OCI-LY1 (cell line): Measurements from ENCODE around the gene PNPLA6.

Source experiments
- H2AFZ ChIP-seq: fragments of 200-600 bp; sonication (generic), shearing (Covaris generic); 2 replicates; pipeline ENCODE4 v1.6.0; 2014; ENCODE audit warnings: antibody characterized with exemption, mild to moderate bottlenecking, low read length
- H3F3A ChIP-seq: fragments of 200-600 bp; sonication (generic), shearing (Covaris generic); 2 replicates; pipeline ENCODE4 v1.6.0; 2014; ENCODE audit warnings: mild to moderate bottlenecking, antibody characterized with exemption, low read length, moderate library complexity; ENCODE audit not compliant: insufficient read depth
- H3K27ac ChIP-seq: fragments of 200-600 bp; sonication (generic); 2 replicates; pipeline ENCODE4 v1.5.1; 2014; ENCODE audit warnings: low read length, mixed run types, mild to moderate bottlenecking, low read depth; ENCODE audit not compliant: poor library complexity, severe bottlenecking
- H3K27me3 ChIP-seq: fragments of 200-600 bp; sonication (generic); 2 replicates; pipeline ENCODE4 v1.6.0; 2014; ENCODE audit warnings: antibody characterized with exemption, mild to moderate bottlenecking, low read length, moderate library complexity; ENCODE audit not compliant: insufficient read depth
- H3K36me3 ChIP-seq: fragments of 200-600 bp; sonication (generic); 2 replicates; pipeline ENCODE4 v1.6.1; 2014; ENCODE audit warnings: mild to moderate bottlenecking, antibody characterized with exemption, low read length, moderate library complexity, mixed read lengths; ENCODE audit not compliant: insufficient read depth
- H3K4me1 ChIP-seq: fragments of 200-600 bp; sonication (generic); 2 replicates; pipeline ENCODE4 v1.5.1; 2014; ENCODE audit warnings: mild to moderate bottlenecking, low read length, moderate library complexity; ENCODE audit not compliant: insufficient read depth, severe bottlenecking
- H3K4me2 ChIP-seq: fragments of 200-600 bp; sonication (generic), shearing (Covaris generic); 2 replicates; pipeline ENCODE4 v1.6.1; 2014; ENCODE audit warnings: low read length
- H3K4me3 ChIP-seq: fragments of 200-600 bp; sonication (generic); 2 replicates; pipeline ENCODE4 v1.5.1; 2014; ENCODE audit warnings: low read length, low read depth, mild to moderate bottlenecking, mixed read lengths; ENCODE audit not compliant: poor library complexity, severe bottlenecking
- H3K79me2 ChIP-seq: fragments of 200-600 bp; shearing (Covaris generic); 2 replicates; pipeline ENCODE4 v1.6.1; 2016; ENCODE audit warnings: mixed run types, low read length, mixed read lengths; ENCODE audit not compliant: insufficient read depth
- H3K9ac ChIP-seq: fragments of 200-600 bp; sonication (generic), shearing (Covaris generic); 2 replicates; pipeline ENCODE4 v1.6.1; 2014; ENCODE audit warnings: mild to moderate bottlenecking, low read length, mixed read lengths
- H3K9me2 ChIP-seq: fragments of 200-600 bp; sonication (generic), shearing (Covaris generic); 2 replicates; pipeline ENCODE4 v1.6.1; 2014; ENCODE audit warnings: low read depth, mild to moderate bottlenecking, low read length, mixed read lengths
- H3K9me3 ChIP-seq: fragments of 200-600 bp; shearing (Covaris generic); 2 replicates; pipeline ENCODE4 v1.6.1; 2014; ENCODE audit warnings: low read length, mixed read lengths
- H4K20me1 ChIP-seq: fragments of 200-600 bp; sonication (generic), shearing (Covaris generic); 2 replicates; pipeline ENCODE4 v1.6.0; 2016; ENCODE audit warnings: mild to moderate bottlenecking, low read length; ENCODE audit not compliant: insufficient read depth
- CTCF ChIP-seq: fragments of 200-600 bp; sonication (generic), shearing (Covaris generic); IDR thresholded peaks from 2 replicates; pipeline ENCODE4 v1.5.1; 2017; ENCODE audit warnings: mild to moderate bottlenecking, antibody characterized with exemption, low read length, moderate library complexity, mixed read lengths
- EZH2 ChIP-seq: fragments of 200-600 bp; sonication (generic), shearing (Covaris generic); IDR thresholded peaks from 2 replicates; pipeline ENCODE4 v1.8.0; 2017; ENCODE audit warnings: borderline replicate concordance, mixed run types, mild to moderate bottlenecking, antibody characterized with exemption, low read length, moderate library complexity, mixed read lengths

Gene PNPLA6

GRCh38 chr19:7607874-7608560 is 72.5 kb downstream of the PNPLA6 start:
- Histone ChIP-seq H3K27me3 (no peaks in the 10 kb centered on the region), H3K36me3 (no peaks in the 10 kb centered on the region)

GRCh38 chr19:7610491-7611240 is 75.1 kb downstream of the PNPLA6 start:
- no peak for TF ChIP-seq EZH2
- TF ChIP-seq CTCF = no peak
- no peaks in the 10 kb centered on the region for H3K4me1 ChIP-seq
- no peaks in the 10 kb centered on the region for H4K20me1 ChIP-seq
- H2AFZ ChIP-seq = no peak overlapping the region
- H3K36me3 ChIP-seq = no peaks in the 10 kb centered on the region
- no peak overlapping the region for H3K9ac ChIP-seq
- H3K79me2 ChIP-seq = no peaks in the 10 kb centered on the region
- no peaks in the 10 kb centered on the region for H3K9me3 ChIP-seq
- H3K27ac ChIP-seq = no peak overlapping the region
- no peaks in the 10 kb centered on the region for H3F3A ChIP-seq
- H3K4me3 ChIP-seq = no peak overlapping the region
- no peak overlapping the region for H3K4me2 ChIP-seq
- H3K9me2 ChIP-seq = no peaks in the 10 kb centered on the region
- no peaks in the 10 kb centered on the region for H3K27me3 ChIP-seq

More at GRCh38 chr19:7607874-7608560, 72.5 kb downstream of the PNPLA6 start:
- Histone ChIP-seq H3K4me2 (no peak overlapping the region), H3F3A (no peaks in the 10 kb centered on the region), H3K9ac (no peak overlapping the region), H3K4me3 (no peak overlapping the region), H2AFZ (no peak overlapping the region), H3K9me3 (no peaks in the 10 kb centered on the region), H3K4me1 (no peaks in the 10 kb centered on the region), H4K20me1 (no peaks in the 10 kb centered on the region), H3K79me2 (no peaks in the 10 kb centered on the region), H3K27ac (no peak overlapping the region), H3K9me2 (no peaks in the 10 kb centered on the region)
- no peak for TF ChIP-seq CTCF
- TF ChIP-seq EZH2 = no peak
